PC-9 (cell line): Measurements from ENCODE around the gene OR6B1. TPM values are rescaled to one million over a fixed set of nuclear protein-coding genes. Genes with fewer than 3 reads are reported as not detected.

Experiments used
- BruUV-seq: library from RNA; stranded (reverse); fragments of 400-500 nt; replicated peaks from 2 replicates; lab custom pipeline; 2021; lab: Mats Ljungman, UMichigan
- CTCF ChIA-PET: fragments of 300-600 bp; sonication (Branson Sonifier 250); formaldehyde crosslinking; loops from one replicate; lab custom pipeline; 2022; ENCODE audit warnings: antibody characterized with exemption; lab: Charles Lee
- POLR2A ChIA-PET: fragments of 300-600 bp; sonication (Branson Sonifier 250); formaldehyde crosslinking; loops from one replicate; lab custom pipeline; 2022; ENCODE audit warnings: antibody characterized with exemption; ENCODE audit not compliant: unreplicated experiment; lab: Charles Lee
- DNase-seq, 2 experiments: peaks; one replicate each; pipeline versions ENCODE4 v3.0.0 to v3.0.0-alpha.2; 2015 to 2022; ENCODE audit warnings: mixed read lengths in 1 of 2
- H2AFZ ChIP-seq: fragments of 200-600 bp; sonication (generic); 2 replicates; pipeline ENCODE4 v1.8.1; 2017; ENCODE audit warnings: antibody characterized with exemption
- H3F3A ChIP-seq: fragments of 200-600 bp; sonication (generic); 2 replicates; pipeline ENCODE4 v1.8.1; 2017; ENCODE audit warnings: antibody characterized with exemption, mild to moderate bottlenecking, low read depth; ENCODE audit not compliant: insufficient read depth
- H3K27ac ChIP-seq: fragments of 200-600 bp; sonication (generic); 2 replicates; pipeline ENCODE4 v1.6.1; 2016; ENCODE audit warnings: mixed run types
- H3K27me3 ChIP-seq: fragments of 200-600 bp; sonication (generic); 2 replicates; pipeline ENCODE4 v1.6.1; 2016; ENCODE audit warnings: low read depth, mixed run types; ENCODE audit not compliant: insufficient read depth
- H3K36me3 ChIP-seq: fragments of 200-600 bp; sonication (generic); 2 replicates; pipeline ENCODE4 v1.6.1; 2016; ENCODE audit warnings: low read depth, mixed run types
- H3K4me1 ChIP-seq: fragments of 200-600 bp; sonication (generic); replicated peaks from 2 replicates; pipeline ENCODE4 v1.6.1; 2016; ENCODE audit warnings: mixed run types; ENCODE audit not compliant: insufficient read depth
- H3K4me2 ChIP-seq: fragments of 200-600 bp; sonication (generic); 2 replicates; pipeline ENCODE4 v1.6.1; 2017; ENCODE audit warnings: mixed run types
- H3K4me3 ChIP-seq: fragments of 200-600 bp; sonication (generic); 2 replicates; pipeline ENCODE4 v1.6.1; 2016; ENCODE audit warnings: mixed run types
- H3K79me2 ChIP-seq: fragments of 200-600 bp; sonication (generic); 2 replicates; pipeline ENCODE4 v1.6.1; 2017; ENCODE audit warnings: low read depth, mixed run types
- H3K9me2 ChIP-seq: fragments of 200-600 bp; sonication (generic); 2 replicates; pipeline ENCODE4 v1.8.1; 2017; ENCODE audit warnings: mild to moderate bottlenecking; ENCODE audit not compliant: insufficient read depth
- H3K9me3 ChIP-seq: fragments of 200-600 bp; sonication (generic); 2 replicates; pipeline ENCODE4 v1.8.1; 2016; ENCODE audit warnings: low read depth; ENCODE audit not compliant: insufficient read depth
- H4K20me1 ChIP-seq: fragments of 200-600 bp; sonication (generic); 2 replicates; pipeline ENCODE4 v1.8.1; 2017; ENCODE audit not compliant: insufficient read depth
- EZH2 ChIP-seq: fragments of 200-600 bp; sonication (generic); IDR thresholded peaks from 2 replicates; pipeline ENCODE4 v1.8.0; 2017; ENCODE audit warnings: antibody characterized with exemption, low read depth
- intact Hi-C: fragments of 100-400 bp; cut with micrococcal nuclease; formaldehyde crosslinking; loops from one replicate; pipeline ENCODE4 v1.10.0; 2022; ENCODE audit not compliant: unreplicated experiment
- total RNA-seq: library from RNA; stranded (reverse); gene quantifications from 2 replicates; pipeline ENCODE4 v1.2.3, GENCODE V29; 2021
- TF ChIP-seq, protein P1 (sequence below): fragments of 200-600 bp; sonication (generic); conservative IDR thresholded peaks from 2 replicates; pipeline ENCODE4 v1.6.1; 2017; ENCODE audit warnings: mixed run types, antibody characterized with exemption, mild to moderate bottlenecking, moderate library complexity

OR6B1 gene
- total RNA-seq, 1 experiment from 2014 or later = not detected

DNA sequence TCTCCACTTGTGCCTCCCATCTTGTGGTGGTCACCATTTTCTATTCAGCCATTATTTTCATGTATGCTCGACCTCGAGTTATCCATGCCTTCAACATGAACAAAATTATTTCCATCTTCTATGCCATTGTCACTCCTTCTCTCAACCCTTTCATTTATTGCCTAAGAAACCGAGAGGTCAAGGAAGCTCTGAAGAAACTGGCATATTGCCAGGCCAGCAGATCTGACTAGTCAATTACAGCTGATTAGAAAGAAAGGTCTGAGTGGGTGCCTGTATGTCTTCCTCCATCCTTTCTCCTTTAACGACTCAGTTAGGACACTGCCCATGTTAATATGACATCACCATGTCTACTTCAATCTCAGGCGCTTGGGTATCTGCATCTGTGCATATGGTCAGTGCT is 4.6 kb downstream of the OR6B1 start:
- Histone ChIP-seq H3K4me1 (no peaks in the 10 kb centered on the region), H3K27me3 (no peaks in the 10 kb centered on the region), H3K4me2 (no peak overlapping the region), H3K36me3 (no peaks in the 10 kb centered on the region), H3K27ac (no peak overlapping the region), H4K20me1 (no peaks in the 10 kb centered on the region), H3K9me3 (peaks cover 12% of the 10 kb centered on the region; the same call in 1 of the 2 replicates), H2AFZ (no peak overlapping the region), H3K4me3 (no peak overlapping the region), H3K9me2 (0 out of 2 replicates have a peak, but pooled peaks cover 3% of the 10 kb centered on the region), H3F3A (no peaks in the 10 kb centered on the region), H3K79me2 (no peaks in the 10 kb centered on the region)
- ChIA-PET POLR2A (no interaction called here), CTCF (no interaction called here)
- BruUV-seq = no TSS peak
- no peak for TF ChIP-seq EZH2
- TF ChIP-seq, protein P1, sequence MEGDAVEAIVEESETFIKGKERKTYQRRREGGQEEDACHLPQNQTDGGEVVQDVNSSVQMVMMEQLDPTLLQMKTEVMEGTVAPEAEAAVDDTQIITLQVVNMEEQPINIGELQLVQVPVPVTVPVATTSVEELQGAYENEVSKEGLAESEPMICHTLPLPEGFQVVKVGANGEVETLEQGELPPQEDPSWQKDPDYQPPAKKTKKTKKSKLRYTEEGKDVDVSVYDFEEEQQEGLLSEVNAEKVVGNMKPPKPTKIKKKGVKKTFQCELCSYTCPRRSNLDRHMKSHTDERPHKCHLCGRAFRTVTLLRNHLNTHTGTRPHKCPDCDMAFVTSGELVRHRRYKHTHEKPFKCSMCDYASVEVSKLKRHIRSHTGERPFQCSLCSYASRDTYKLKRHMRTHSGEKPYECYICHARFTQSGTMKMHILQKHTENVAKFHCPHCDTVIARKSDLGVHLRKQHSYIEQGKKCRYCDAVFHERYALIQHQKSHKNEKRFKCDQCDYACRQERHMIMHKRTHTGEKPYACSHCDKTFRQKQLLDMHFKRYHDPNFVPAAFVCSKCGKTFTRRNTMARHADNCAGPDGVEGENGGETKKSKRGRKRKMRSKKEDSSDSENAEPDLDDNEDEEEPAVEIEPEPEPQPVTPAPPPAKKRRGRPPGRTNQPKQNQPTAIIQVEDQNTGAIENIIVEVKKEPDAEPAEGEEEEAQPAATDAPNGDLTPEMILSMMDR = no peak
- no peak for DNase-seq
- intact Hi-C loops = no loop called here

DNA sequence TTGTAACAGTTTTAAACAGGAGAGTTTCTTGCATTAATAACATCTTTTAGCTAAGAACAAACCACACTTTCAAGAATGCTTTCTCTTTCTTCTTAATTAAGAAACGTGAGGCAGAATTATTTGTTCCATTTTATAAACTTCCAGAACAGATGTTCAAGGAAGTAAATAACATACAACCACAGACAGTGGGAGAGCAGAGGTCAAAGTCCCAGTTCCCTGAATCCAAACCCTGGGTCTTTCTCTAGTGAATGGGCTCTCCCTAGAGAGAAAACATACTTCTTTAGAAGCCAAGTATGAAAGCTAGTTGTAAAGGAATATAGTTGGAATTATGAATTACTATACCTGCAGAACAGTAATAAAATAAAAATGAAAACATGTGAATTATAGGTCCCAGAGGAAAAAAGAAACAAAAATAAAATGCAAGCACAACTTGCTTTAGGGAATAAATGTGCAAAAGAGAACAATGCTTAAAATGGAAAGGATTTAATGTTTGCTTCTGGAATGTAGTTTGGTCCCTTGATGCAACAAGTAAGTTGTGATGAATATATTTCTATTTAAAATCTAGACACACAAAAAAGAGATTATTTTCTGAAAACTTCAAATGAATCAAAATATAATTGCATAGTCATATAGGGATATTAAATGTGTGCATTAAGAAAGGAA is 6.0 kb downstream of the OR6B1 start:
- ChIA-PET CTCF (no interaction called here), POLR2A (no interaction called here)
- no TSS peak for BruUV-seq
- Histone ChIP-seq H3K36me3 (no peaks in the 10 kb centered on the region), H3K27me3 (no peaks in the 10 kb centered on the region), H2AFZ (no peak overlapping the region), H3K9me2 (0 out of 2 replicates have a peak, but pooled peaks cover 3% of the 10 kb centered on the region), H3K4me3 (no peak overlapping the region), H3K79me2 (no peaks in the 10 kb centered on the region), H3K27ac (no peak overlapping the region), H4K20me1 (no peaks in the 10 kb centered on the region), H3K4me1 (no peaks in the 10 kb centered on the region), H3K9me3 (peaks cover 12% of the 10 kb centered on the region; the same call in 1 of the 2 replicates), H3F3A (no peaks in the 10 kb centered on the region), H3K4me2 (no peak overlapping the region)
- no peak for DNase-seq
- intact Hi-C loops = no loop called here
- TF ChIP-seq EZH2 = no peak
- TF ChIP-seq, protein P1 = no peak

- BruUV-seq = no TSS peak
- CTCF ChIA-PET = no interaction called here
Measured at GRCh38 chr7:144006692-144007042, 6.5 kb downstream of the OR6B1 start.

More at GRCh38 chr7:144006692-144007042, 6.5 kb downstream of the OR6B1 start:
- H3K9me2 ChIP-seq = 0 out of 2 replicates have a peak, but pooled peaks cover 3% of the 10 kb centered on the region
- H3K4me2 ChIP-seq = no peak overlapping the region
- no peaks in the 10 kb centered on the region for H3K4me1 ChIP-seq
- H3K9me3 ChIP-seq = peaks cover 12% of the 10 kb centered on the region; the same call in 1 of the 2 replicates
- H3K27me3 ChIP-seq = no peaks in the 10 kb centered on the region
- H3K4me3 ChIP-seq = no peak overlapping the region
- no peaks in the 10 kb centered on the region for H3K36me3 ChIP-seq
- POLR2A ChIA-PET = no interaction called here
- TF ChIP-seq, protein P1 = no peak
- no peak for TF ChIP-seq EZH2
- no peak for DNase-seq
- no peaks in the 10 kb centered on the region for H4K20me1 ChIP-seq
- H3K79me2 ChIP-seq = no peaks in the 10 kb centered on the region
- H3F3A ChIP-seq = no peaks in the 10 kb centered on the region
- H2AFZ ChIP-seq = no peak overlapping the region
- intact Hi-C loops = no loop called here
- no peak overlapping the region for H3K27ac ChIP-seq
